Measurements from ENCODE around the gene KCNQ1.

Gene KCNQ1

DNA sequence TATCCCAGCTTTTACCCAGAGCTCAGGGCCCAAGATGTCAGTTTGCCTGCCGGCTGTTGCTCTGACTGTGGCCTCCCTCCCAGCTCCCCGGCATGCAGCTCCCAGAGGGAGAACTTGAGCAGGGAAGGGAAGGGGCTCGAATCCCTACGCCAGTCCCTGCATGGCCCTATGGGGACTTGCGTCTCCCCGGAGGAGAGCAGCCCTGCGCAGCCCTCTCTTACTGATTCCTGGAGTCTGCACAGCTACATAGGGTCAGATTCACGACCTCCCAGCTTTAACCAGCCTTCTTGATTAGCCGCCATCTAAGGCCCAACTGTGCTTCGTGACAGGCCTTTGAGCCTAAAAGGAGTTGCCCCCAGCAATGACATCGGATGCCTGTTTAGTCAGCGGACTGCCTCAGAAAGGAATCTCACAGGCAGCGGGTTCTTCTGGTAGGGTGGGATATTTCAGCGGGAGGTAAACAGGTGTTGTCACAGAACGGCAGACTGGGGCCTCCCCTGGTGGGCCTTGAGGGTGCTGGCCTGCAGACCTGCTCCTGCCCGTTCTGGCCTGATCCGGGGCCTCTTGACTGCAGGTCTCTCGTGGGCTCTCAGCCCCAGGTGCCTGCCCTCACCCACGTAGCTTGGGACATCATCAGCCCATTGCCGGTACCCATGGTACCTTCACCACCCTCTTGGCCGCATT lies 298.8 kb downstream of the KCNQ1 start:
- DNase-seq (ENCODE audit: low read depth in 2 of 2): no peak

DNA sequence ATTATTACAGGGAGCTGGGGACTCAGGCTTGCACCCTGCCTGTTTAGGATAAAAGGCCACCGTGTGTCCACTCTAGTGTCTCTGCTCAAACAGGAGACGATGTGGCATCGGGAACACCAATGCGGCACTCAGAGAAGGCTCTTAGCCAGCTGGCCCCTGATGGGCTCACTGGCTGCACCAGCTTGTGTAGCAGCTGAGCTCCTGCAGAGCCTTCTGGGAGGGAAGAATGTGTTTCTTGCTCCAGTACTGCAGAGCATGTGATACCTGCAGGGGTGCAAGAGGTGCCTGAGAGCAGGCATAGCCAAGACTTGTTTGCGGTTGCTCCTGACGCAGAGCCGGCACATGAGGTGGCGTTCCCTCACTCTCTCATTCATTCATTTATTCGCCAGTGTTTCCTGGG lies 299.4 kb downstream of the KCNQ1 start:
- DNase-seq (ENCODE audit: low read depth in 2 of 2): no peak

DNA sequence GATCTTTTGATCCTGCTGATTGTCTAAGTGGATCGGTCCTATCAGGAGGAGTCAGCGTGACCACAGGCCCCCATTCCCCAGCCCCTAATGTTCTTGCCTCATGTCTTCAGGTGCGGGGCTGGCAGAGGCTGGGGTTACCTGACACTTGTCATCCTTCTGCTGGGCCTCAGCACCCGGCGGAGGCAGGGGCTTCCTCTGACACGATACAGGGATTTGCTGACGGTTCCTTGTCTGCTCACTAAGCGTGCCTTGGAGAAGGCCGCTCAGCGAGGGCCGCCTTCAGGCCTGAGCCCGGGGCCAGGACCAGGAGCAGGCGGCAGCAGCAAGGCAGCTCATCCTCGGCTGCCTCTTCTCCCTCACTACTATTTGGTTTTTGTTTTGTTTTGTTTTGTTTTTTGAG lies 300.7 kb downstream of the KCNQ1 start:
- no peak for DNase-seq (ENCODE audit: low read depth in 2 of 2)

DNA sequence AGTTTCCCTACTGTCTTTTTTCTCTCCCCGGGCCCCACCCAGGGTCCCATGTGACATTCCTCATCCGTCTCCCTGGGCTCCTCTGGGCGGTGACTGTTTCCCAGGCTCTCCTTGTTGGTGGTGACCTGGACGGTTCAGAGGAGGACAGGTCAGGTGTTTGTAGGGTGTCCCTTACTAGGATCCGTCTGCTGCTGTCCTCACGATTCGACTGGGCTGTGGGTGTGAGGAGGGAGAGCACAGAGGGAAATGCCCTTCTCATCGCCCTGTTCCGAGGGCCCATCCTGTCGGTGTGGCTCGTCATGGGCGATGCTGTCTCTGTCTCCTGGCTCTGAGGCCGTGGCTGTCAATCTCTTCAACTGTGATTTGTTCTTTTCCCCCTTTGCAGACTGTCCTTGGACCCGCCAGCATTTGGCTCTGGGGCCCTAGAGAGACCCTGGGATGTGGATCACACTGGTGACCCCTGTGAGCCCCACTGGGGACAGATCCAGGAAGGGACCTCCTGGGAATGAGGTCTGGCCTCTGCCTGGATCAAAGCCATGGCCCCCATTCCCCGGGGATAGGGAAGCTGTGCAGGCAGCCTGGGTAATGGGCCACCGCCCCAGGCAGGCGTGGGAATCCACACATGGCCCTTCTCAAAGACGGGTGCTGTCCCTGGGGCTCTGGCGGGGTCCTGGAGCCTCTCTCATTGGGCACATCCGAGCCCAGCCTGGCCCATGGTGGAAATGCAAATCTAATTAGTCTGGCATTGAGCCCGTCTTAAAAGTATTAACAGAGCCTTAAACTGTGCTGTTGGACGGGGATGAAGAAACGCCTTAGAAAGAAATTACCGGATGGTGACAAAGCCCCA lies 301.8 kb downstream of the KCNQ1 start:
- no peak for DNase-seq (ENCODE audit: low read depth in 2 of 2)

DNA sequence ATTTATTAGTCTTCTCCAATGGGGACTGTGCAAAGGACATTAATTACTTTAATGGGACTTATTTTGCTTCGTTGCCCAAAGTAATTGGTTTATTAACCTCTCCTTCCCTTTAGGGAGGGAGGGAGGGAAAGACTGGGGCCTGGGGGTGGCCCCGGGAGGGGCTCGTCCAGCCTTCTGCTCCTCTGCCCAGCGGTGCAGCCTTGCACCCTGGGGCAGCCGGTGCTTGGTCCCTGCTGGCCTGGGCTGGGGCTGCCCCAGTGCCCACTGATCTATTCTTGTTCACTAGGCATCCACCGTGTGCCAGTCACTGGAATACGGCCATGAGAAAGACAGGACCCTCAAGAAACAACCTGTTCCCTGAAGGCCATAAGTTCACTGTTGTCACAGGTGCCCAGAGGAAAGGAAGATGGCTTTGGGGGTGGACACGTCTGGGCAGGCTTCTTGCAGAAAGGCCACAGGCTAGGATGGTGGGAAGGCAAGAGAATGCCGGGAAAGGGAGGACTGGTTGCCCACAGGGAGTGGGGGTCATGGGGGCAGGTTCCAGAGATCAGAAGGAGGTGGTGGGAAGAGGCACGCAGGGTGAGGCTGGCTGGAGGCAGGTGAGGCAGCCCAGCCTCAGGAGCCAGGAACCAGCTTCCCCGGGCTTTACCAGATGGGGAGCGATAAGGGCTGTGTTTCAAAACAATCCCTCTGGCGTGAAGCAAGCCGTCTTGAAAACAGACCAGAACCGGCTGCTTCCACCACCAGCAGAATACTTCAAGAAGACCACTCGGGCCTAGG lies 302.6 kb downstream of the KCNQ1 start:
- no peak for DNase-seq (ENCODE audit: low read depth in 2 of 2)

DNA sequence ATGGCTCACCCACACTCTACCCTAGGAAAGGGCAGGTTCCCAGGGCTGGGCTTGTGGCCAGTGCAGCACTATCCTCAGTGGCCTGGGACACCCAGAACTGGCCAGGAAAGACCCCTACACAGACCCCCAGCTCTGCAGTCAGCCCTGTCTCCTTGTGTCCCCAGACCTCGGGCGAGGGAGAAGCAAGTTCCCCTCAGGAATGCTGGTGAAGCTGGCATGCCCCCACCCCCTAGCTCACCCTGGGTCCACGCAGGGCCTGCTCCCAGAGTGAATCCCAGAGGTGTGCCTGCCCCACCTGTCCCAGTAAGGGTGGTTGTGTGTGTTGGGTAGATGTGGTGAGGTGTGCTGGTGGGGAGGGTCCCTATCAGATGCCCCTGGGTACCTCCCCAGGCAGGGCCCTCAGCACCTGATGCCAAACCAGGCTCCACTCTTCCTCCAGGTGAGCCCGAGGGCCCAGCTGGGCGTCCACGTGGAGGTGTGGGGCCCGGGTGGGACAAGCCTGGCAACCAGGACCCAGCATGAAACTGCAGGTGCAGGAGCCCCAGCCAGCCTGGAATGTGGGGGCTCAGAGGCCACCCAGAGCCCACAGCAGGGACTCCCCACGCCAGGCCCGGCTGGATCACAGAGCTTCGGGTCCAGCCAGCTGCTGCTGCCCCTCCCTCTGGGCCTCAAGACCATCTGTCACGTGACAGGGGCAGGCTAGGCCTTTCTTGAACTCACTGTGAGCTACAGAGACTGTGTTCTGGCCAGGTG lies 303.4 kb downstream of the KCNQ1 start:
- no peak for DNase-seq (ENCODE audit: low read depth in 2 of 2)

DNA sequence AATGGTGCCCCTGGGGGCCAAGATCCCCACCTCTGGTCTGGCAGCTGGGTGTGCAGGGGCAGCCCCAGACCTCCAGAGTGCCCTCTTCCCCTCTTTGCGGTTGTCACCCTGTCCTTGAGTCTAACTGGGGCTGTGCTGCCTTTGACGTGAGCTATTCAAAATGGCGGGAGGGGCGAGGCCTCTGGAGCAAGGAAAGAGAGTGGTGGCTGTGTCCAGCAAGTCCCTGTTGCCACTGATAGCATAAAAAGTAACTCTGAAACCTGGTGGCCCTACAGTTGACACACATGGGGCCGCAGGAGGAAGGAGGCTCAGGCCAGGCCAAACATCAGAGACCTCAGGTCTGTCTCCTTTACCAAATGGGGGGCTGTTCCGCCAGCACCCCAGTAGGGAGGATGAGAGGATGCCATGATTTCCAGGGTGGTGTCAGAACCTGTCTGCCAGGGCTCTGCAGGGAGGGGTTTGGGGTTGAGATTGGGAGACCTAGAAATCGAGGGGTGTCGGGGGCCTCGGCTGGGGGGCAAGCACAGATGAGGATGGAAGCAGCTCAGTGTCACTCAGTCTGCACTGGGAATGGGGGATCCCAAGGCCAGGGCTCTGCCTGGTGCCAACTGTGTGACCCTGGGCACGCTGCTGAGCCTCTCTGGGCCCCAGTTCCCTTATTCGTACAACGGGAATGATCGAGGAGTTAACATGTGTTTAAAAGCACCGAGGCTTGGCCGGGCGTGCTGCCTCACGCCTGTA lies 304.2 kb downstream of the KCNQ1 start:
- no peak for DNase-seq (ENCODE audit: low read depth in 2 of 2)

DNA sequence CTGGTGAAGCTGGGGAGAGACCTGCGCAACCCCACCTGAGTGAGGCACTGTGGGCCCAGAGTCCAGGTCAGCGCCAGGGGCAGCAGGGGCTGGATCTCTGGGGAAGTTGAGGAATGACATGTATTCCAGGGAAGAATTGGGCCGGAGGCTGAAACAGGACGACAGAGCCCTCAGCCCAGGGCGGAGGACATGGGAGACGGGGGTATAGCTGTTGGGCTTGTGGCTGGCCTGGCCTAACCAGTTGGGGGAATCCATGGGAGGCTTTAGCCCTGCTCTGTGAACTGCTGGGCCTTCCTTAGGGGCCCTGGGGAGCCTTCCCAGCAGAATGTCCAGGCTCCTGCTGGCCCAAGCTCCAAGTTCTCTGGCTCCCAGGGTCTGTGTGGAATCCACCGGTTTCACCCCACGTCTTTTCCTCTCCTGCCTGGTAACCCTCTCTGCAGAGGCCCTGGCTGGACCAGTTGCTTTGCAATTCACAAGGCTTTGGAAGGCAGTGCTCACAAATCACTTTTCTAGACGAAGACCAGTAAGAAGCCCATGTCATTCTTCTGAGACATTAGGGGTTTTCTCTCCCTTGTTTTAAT lies 305.4 kb downstream of the KCNQ1 start:
- DNase-seq (ENCODE audit: low read depth in 2 of 2): no peak

DNA sequence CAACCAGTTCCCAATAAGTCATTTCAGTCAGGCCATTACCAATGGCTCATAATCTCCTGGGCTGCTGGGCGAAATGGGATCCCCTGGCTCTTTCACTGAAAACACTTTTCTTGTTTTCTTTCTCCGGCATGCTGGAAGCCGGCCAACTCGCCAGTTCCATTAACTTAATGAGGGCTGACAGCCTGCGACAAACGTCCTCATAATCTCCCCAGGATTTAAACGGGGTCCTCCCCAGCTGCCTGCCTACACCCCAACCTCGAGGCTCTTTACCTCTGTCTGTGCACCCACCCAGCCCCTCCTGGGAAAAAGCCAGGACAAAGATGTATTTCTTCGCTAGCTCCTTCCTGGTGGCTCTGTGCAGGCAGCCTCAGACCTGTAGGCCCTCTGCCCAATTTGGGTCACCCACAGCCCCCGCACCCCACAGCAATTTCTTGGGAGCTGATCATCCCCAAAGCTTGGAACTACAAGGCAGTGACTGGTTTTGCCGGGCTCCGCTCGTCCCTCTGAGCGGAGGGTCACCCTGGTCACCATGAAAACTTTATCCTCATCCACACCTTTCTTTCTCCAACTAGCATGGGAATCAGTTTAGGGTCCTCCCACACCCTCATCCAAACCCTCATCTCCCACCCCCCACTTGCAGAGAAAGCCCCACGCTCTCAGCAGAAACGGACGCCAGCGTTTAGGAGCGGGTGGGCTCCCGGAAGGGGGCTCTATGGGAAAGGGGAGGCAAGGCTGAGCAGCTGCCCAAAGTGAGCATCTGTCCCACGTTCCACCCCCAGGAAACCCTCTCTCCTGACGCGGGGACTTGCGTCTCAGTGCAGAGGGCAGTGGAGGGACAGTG lies 306.1 kb downstream of the KCNQ1 start:
- DNase-seq (ENCODE audit: low read depth in 2 of 2): no peak

DNA sequence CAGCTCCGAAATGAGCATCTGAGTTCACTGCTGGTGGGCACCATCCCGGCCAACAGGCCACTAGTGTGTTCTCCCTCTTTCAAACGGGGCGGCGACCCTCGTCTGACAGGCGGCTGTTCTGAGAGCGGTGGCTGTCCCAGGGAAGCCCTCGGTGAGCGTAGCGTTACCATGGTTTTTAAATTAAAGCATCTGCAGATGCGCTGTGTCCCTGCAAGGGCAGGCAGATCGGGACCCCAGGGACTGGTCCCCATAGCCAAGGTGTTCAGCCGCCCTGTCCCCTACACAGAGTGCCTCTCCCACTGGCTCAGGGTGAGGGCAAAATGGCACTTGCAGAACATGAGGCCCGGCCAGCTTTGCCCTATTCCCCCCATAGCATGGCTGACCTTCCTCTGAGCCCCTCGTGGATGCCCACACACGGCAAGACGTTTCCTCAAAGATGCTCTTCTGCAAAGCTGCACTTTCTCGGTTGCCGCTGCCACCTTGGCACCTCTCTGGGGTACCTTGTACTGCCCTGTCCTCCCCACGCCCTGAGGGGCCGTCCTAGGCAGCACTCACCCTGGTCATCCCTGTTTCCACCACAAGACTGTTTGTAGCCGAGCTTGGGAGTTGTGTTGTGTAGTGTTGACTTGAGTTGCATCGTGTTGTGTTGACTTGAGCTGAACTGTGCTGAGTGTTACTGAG lies 306.9 kb downstream of the KCNQ1 start:
- no peak for DNase-seq (ENCODE audit: low read depth in 2 of 2)

DNA sequence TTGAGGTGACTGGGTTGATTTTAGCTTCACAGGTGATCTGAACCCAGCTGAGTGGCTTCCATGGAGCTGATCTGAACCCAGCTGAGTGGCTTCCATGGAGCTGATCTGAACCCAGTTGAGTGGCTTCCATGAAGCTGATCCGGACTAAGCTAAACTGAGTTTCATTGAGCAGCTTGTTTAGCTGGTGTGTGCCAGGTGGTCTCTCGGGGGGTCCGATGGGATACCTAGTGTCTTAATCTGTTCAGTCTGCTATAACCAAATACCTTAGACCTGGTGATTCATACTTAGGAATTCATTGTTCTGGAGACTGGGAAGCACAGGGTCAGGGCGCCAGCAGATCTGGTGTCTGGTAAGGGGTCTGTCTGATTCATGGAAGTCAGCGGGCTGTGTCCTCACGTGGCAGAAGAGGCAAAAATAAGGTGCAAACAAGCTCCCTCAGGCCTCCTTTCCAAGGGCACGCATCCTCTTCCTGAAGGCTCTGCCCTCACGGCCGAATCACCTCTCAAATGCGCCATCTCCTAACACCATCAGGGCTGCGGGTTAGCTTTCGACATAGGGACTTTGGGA lies 307.5 kb downstream of the KCNQ1 start:
- no peak for DNase-seq (ENCODE audit: low read depth in 2 of 2)

DNA sequence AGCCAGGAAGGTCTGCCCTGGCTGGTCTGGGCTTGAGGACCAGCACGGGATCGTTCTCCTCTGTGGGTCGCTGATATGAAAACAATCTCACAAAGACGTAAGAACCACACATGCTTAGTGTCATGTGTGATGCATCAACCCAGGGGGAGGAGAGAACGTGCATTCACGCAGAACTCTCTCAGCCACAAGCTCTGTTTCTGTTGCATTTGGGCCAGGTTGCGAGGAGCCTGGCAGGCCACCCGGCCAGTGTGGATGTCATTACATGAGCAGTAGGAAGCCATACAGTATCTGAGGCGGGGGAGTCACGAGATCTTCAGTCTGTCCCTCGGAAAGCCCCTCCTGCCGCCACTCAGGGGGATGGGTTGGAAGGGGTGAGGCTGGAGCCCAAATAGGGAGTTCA lies 308.1 kb downstream of the KCNQ1 start:
- no peak for DNase-seq (ENCODE audit: low read depth in 2 of 2)

DNA sequence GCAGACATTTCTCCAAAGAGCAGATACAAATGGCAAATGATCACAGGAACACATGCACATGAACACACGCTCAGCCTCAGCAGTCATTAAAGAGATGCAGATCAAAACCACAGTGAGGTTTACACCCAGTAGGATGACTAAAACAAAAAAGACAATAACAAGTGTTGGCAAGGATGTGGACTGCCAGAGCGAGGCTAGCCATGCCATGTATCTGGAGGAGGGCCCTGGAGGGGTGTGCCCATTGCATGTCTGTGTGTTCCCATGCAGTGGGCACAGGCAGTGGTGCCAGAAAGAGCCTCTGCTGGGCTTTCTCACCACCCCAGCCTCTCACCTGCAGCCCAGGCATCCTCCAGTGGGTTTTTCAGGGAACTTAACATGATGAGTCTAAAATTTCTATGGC lies 309.2 kb downstream of the KCNQ1 start:
- DNase-seq (ENCODE audit: low read depth in 2 of 2): no peak

DNA sequence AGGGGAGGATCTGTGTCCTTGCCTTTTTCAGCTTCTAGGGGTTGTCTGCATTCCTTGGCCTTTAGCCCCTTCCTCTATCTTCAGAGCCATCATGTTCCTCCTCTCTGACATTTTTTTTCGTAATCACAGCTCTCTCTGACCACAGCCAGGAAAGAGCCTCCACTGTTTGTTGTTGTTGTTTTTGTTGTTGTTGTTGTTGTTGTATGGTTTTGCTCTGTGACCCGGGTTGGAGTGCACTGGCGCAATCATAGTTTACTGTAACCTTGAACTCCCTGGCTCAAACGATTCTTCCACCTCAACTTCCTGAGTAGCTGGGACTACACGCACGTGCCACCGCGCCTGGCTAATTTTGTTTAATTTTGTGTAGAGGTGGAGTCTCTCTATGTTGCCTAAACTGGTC lies 310.3 kb downstream of the KCNQ1 start:
- DNase-seq (ENCODE audit: low read depth in 2 of 2): no peak

DNA sequence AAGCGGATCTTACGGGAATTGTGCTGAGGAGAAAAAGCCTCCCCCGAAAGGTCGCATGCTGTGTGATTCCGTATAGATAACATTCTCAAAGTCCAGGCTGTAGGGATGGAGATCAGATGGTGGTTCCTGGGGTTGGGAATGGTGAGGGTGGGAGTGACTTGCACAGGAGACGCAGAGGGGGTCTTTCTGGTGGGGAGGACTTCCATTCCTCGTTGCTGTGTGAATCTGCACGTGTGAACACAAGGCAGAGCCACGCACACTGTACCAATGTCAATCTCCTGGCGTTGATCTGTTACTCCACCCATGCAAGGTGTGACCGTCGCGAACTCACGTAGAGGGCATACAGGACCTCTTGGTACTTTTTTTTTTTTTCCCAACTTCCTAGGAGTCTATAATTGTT lies 313.9 kb downstream of the KCNQ1 start:
- no peak for DNase-seq (ENCODE audit: low read depth in 2 of 2)

DNA sequence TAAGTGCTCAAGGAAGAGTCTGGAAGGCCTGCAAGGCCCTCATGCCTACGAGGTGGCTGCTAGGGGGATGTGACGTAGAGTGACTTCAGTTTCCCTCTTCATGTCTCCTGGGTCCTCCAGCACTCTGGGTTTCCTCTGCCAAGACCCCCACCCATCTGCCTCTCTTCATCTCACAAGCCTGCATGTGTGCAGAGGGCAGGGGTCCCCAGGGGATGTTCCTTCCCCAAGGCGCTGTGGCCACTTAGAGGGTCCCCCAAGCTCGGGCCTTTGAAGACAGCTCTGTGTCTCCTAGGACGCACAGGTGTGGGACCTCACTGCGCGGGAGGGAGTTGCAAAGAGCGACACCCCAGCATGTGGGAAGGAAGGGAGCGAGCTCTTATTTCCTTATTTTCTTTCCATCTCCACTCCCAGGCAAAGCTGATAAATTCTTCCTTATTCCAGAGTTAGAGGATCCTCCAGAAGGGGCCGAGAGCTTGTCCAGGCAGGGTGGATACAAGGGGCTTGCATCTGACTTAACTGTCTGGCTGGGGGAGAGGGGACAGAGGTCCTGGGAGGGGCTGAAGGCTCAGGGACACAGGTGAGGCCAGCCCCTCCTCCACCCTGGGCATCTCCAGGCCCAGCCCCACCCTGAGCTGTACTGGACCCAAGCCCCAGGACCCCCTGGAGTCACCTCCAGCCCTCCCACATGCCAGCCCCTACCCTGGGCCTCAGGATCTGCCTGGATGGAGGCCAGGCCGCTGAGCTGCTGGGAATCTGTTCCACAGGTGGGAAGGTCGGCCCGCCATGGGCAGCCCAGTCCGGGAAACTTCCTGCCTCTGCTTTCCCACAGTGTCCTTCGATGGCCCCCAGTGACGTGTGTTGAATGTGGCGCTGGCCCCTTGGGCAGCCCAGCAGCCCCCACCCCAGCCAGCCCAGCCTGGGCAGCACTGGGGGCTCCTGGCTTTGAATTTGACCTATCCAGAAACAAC lies 314.7 kb downstream of the KCNQ1 start:
- DNase-seq (ENCODE audit: low read depth in 2 of 2): no peak

DNA sequence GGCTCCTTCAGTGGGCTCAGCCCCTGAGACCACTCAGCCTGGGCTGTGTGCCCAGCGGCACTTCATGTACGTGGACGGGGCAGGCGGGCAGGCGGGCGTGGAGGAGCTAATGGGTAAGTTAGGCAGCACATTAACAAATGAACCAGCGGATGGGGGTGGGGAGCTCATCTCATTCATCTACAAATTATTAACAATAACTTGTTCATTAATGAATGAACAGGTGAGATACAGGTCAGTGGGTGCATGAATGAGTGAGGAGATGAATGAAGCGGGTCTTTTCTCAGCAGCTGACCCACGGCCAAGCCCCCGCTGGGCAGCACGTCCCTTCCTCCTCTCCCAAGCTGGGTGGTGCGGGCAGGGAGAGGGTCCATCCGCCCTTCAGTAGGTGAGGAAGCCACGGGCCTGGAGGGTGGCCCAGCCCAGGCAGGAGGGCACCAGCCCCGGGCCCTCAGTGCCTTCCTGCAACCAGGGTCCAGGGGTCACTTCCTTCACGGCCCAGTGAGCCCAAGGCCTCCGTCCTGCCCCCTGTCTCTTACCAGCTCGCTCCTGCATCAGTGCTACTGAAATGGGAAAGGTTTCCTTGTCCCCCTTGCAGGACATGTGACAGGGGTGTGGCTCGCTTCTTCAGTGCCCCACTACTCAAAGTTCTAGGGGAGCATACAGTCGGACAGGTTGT lies 315.5 kb downstream of the KCNQ1 start:
- no peak for DNase-seq (ENCODE audit: low read depth in 2 of 2)

All from stimulated activated CD8-positive, alpha-beta memory T cell treated with anti-CD3 and anti-CD28 coated beads, Interleukin-15, amount 100 ng/mL, for 48 hours (primary cell).